HG03108 (cell line): ENCODE data around the gene SERPIND1.
"Not testable (repeated sequence)": the region's sequence is repeated elsewhere in the genome, so short reads cannot be mapped to it uniquely, and the experiment has no call there.

ENCODE experiments used
- ATAC-seq: cut with Tn5 transposase; IDR thresholded peaks from one replicate; pipeline ENCODE4 v1.9.1; 2021; ENCODE audit warnings: moderate library complexity; ENCODE audit not compliant: unreplicated experiment

Gene SERPIND1

DNA sequence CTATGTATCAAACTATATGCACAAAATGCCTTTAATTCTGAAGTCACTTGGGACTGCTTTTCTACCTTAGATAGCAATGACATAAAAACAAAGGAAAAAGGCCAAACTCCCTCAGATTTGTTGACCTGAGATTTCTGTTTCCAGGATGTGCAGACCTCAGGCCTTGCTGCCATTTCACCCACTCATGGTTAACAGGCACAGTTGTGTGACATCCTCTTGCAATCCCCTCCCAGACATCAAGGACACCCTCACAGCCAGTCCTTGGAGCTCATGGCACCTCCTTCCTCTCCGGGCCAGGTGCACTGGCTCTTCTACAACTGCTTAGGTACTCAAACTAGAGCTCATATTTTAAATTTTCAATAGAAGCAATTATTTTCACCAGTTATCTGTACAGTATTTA, 37.3 kb downstream of the SERPIND1 start:
- ATAC-seq: no peak

DNA sequence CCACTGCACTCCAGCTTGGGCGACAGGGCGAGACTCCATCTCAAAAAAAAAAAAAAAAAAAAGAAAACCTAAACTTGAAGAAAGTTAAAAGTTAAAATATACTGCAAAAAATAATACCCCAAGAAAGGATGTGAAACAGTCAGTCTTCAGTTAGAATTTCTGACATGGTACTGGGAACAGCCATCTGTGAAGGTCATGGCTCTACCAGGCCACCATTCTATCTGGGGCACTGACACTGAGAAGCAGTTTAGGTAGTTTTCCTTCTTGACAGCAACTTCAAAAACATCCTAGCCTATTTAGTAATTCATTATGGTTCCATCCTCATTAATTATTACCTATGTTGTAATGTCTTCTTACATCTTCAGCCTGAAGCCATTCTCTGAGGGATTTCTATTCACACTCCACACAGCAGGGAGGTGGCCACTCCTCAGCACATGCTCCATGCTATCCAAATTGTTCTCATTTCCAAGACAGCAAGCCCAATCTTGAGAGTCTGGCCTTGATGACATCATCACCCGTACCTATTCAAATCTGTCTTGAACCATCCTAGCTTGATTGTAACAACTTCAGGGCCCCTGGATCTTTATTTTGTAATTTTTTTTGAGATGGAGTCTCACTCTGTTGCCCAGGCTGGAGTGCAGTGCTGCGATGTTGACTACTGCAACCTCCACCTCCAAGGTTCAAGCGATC, 38.2 kb downstream of the SERPIND1 start:
- no peak for ATAC-seq

DNA sequence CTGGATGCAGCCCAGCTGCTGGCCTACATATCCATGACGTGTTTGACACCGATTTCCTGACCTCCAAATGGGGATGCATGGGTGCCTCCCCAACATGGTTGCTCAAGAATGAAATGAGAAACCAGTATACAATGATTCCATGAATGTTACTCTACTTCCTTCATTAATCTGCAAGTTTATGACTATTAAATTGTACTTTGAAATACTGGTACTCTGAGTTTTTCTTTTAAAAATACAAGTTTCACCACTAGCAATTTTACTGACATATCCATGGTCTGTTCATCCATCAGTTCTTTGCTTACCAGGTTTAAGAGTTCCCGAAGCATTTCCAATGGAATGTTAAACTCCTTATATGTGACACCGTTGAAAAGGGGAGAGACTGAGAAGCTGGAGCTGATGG, 39.1 kb downstream of the SERPIND1 start:
- no peak for ATAC-seq

DNA sequence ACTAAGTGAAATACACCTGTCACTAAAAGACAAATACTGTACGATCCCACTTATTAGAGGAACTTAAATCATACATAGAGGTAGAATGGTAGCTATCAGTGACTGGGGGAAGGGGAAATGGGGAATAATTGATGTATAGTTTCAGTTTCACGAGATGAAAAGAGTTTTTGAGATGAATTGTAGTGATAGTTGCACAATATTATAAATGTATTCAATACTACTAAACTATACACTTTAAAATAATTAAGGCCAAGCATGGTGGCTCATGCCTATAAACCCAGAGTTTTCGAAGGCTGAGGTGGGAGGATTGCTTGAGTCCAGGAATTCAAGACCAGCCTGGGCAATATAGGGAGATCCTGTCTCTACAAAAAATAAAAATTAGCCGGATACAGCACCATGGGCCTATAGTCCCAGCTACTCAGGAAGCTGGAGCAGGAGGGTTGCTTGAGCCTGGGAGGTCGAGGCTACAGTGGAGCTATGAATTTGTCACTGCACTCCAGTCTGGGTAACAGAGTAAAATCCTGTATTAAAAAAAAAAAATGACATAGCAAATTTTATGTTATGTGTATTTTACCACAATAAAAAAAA, 40.4 kb downstream of the SERPIND1 start:
- ATAC-seq: no peak

DNA sequence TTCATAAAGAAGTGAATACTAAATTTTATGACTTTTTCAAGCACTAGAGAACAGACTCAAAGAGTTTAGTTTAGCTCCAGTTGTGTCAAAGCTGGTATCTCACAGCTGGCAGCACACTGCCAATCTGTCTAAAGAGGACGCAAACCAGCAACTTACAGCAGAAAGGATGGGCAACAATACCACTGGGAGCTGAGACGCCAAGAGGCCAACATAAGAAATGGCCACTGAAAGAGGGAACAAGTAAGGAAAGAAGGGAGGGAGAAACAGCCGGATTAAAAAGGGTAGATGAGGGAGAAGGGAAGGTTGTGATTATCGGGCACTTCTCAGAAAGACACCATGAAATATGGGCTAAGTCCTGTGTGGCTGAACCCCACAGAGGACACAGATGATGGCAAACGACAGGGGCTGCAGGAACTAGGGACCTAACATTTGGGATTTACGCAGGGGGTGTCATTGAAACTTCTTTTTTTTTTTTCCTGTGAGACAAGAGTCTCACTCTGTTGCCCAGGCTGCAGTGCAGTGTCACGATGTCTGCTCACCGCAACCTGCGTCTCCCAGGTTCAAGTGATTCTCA, 41.7 kb downstream of the SERPIND1 start:
- ATAC-seq: no peak

DNA sequence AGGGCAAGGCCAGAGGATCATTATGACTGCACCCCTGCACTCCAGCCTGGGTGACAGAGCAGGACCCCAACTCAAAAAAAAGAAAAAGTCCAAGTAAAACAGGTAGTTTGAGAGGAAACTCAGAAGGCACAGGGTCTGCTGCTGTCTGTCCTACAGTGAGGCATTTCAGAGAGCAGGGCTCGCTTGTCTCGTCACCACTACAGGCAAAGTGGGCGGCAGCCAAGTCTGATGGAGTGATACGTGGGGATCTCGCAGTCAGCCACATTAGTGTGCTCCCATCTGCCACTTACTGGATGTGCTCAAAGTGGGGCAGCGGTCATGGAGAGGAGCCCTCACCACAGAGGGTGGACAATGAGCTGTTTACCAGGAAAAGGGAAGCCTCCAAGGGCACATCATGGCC, 42.6 kb downstream of the SERPIND1 start:
- ATAC-seq: no peak

DNA sequence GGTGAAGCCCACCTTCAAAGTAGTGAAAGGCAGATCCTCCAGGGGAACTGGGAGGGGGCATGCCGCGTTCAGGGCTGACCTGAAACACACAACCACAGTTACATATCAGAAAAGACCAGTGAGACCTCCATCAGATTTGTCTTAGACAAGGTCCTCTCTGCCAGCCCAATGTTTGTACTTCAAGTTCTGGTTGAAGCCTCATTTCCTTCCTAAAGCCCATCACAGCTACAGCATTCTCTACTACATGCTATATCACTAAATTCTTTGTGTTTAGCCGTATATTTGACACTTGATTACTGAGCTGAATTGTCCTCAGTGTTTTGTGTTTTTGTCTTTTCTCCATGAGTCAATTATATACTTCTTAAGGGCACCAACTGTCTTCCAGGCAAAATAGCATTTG, 44.6 kb downstream of the SERPIND1 start:
- ATAC-seq: no peak

DNA sequence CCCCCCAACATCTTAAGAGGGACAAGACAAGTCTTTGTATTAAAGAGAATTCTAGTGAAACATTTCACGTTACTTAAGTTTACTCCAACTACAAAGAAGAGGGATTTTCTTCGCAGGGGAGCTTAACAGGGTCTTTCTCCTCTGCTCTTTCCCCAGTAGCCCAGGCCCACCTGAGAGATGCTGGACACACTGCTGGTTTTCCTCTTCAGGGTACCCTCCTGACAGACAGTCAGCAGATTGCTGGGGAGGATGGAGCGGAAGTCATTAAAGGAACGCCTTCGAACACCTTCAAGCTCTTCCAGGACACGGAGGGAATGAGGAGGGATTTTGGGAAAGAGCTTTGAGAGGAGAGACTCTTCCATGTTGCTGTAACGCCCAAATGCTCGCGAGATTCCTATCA, 45.6 kb downstream of the SERPIND1 start:
- no peak for ATAC-seq

DNA sequence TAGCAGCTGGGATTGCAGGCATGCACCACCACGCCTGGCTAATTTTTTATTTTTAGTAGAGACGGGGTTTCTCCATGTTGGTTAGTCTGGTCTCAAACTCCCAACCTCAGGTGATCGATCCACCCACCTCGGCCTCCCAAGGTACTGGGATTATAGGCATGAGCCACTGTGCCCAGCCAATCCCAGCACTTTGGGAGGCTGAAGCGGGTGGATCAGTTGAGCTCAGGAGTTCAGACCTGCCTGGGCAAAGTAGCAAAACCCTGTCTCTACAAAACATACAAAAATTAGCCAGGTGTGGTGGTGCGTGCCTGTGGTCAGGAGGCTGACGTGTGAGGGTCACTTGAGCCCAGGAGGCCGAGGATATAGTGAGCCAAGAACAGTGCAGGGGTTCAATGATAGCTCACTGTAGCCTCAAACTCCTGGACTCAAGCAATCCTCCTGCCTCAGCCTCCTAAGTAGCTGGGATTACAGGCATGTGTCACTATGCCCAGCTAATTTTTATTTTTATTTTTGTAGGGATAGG, 47.9 kb downstream of the SERPIND1 start:
- not testable (repeated sequence) for ATAC-seq

DNA sequence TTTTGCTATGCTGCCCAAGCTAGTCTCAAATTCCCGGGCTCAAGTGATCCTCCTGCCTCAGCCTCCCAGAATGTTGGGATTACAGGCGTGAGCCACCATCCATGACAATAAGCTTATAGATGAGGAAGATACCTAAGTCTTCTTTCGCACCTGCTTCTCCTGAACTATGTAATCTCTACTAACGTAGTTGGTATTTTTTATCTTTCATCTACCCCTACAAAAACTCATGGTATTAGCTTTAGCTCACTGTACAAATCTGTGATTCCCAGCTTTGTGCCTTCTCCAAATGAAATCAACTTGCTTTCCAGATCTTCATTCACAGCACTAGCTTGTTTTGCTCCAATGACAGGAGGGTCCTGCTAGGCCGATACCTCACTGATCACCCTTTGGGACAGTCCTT, 48.3 kb downstream of the SERPIND1 start:
- ATAC-seq: no peak

DNA sequence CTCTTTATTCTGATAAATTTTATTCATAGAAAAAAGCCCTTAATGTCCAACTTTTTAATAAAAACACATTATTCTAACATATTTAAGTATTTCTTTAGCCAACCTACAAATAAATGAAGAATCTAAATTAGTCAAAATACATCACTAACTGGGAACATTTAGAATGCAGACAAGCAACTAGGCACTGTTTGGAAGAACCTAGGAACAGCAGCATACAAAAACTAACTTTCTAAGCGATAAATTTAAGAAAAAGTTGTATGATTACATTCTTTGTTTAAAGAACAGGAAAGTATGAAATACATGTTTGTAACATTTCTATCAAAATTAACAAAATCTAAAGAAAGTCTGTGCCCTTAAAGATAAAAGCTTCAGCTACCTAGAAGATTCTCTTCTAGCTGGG, 49.4 kb downstream of the SERPIND1 start:
- no peak for ATAC-seq

DNA sequence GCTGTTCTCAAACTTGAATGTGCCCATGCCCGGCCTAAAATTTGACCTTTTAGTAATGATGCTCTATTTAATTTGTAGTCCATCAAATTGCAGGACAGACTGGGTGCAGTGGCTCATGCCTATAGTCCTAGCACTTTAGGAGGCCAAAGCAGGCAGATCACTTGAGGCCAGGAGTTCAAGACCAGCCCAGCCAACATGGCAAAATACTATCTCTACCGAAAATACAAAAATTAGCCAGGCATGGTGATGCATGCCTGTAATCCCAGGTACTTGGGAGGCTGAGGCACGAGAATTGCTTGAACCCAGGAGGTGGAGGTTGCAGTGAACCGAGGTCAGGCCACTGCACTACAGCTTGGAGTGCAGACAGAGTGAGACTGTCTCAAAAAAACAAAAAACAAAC, 51.3 kb downstream of the SERPIND1 start:
- ATAC-seq: not testable (repeated sequence)

DNA sequence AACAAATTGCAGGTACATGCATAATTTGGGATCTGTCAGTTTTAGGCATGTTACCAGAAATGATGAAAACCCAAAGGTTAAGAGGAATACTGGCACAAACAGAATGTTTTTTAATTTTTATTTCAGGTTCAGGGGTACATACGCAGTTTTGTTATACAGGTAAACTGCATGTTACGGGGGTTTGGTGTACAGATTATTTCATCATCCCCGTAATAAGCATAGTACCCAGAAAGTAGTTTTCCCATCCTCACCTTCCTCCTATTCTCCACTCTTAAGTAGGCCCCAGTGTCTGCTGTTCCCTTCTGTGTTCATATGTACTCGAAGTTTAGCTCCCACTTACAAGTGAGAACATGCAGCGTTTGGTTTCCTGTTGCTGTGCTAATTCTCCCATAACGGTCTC, 51.7 kb downstream of the SERPIND1 start:
- ATAC-seq: no peak

DNA sequence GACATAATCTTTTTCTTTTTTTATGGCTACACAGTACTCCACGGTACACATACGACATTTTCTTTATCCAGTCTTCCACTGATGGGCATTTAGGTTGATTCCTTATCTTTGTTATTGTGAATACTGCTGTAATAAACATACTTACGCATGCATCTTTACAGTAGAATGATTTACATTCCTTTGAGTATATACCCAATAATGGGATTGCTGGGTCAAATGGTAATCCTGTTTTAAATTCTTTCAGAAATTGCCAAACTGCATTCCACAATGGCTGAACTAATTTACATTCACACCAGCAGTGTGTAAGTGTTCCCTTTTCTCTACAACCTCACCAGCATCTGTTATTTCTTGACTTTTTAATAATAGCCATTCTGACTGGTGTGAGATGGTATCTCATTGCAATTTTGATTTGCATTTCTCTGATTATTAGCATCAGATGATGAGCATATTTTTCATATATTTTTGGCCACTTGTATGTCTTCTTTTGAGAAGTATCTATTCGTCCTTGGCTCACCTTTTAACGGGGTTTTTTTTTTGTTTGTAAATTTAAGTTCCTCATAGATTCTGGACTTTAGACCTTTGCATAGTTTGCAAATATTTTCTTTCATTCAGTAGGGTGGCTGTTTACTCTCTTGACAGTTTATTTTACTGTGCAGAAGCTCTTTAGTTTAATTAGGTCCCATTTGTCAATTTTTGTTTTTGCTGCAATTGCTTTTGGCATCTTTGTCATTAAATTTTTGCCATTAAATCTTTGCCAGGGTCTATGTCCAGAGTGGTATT, 52.6 kb downstream of the SERPIND1 start:
- ATAC-seq: not testable (repeated sequence)

DNA sequence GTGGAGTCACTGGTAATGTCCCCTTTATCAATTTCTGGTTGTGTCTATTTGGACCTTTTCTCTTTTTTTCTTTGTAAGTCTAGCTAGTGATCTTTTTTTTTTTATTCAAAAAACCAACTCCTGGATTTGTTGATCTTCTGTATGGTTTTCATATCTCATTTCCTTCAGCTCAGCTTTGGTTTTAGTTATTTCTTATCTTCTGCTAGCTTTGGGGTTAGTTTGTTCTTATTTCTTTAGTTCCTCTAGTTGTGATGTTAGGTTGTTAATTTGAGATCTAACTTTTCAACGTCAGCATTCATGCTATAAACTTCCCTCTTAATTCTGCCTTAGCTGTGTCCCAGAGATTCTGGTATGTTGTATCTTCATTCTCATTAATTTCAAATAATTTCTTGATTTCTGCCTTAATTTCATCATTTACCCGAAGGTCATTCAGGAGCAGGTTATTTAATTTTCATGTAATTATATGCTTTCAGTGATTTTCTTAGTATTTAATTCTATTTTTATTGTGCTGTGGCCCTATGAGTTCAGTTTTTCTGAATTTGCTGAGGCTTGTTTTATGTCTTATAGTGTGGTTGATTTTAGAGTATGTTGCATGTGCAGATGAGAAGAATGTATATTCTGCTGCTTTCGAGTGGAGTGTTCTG, 55.7 kb downstream of the SERPIND1 start:
- ATAC-seq: no peak

DNA sequence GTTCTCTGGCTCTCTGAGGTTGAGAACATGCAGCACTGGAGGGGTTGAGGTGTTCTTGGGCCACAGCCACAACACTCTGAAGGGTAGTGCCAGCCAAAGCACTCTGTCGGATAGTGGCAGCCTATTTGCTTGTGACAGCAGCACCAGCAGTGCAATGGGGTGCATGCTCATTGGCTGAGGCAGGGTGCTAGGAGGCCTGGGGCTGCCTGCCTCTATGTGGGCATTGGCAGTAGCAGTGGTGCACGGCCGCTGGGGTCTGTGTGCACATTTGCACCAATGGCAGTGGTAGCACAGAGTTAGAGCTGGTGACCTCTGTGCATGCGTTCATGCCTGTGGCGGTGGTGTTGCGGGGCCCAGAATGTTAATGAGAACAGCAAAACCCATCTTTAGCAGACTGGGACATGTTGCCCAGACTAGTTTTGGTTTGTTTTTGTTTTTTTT, 59.3 kb downstream of the SERPIND1 start:
- ATAC-seq: no peak

DNA sequence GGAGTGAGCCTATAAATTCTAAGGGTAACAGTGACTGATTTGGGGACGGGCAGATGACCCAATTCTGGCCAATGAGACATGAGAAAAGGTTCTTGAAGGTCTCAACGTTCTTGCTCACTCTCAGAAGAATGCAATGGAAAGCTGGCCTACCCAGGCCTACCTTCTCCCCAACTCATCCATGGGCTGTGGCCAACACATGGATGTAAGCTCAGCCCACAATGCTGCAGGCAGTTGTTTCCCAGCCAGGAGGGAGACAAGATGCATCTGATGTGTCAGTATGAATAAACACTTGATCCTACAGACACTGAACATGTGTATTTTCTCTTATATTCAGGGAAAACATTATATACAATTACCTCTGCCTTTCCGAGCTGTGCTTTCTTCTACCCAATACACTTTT, 60.3 kb downstream of the SERPIND1 start:
- ATAC-seq: no peak

DNA sequence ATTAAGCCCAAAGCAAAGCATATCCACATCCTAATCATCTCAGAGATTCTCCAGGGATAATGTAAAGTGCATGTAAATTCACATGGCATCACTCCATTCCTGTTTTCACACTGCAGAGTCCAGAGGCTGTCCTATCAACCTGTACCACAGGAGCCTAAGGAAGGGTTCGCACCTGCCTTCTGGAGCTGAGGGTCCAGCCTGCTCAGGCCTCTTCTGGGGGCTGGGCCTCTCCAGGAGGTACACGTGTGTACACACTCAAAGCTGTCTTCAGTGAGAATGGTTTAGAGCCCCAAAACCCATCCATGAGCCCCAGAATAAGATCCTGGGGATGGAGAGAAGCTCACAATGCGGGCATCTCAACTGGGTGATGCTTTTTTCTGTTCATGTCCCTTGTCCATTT, 60.8 kb downstream of the SERPIND1 start:
- ATAC-seq: no peak
